Osteoblast (primary cell): ENCODE data around the gene PLXNA4. TPM values are rescaled to one million over a fixed set of nuclear protein-coding genes. Genes with fewer than 3 reads are reported as not detected.
A peak's percentile ranks its signal among the peaks of the same experiment; 100 is the strongest.

Source experiments
- DNase-seq: peaks from one replicate; pipeline ENCODE4 v3.0.0; 2011; ENCODE audit warnings: low spot score, mixed read lengths; ENCODE audit not compliant: insufficient read length; ENCODE audit errors: missing footprints
- H2AFZ ChIP-seq: 2 replicates; pipeline ENCODE4 v1.6.0; 2011; ENCODE audit warnings: mild to moderate bottlenecking, low read length
- H3K27ac ChIP-seq: 2 replicates; pipeline ENCODE4 v1.5.1; 2011; ENCODE audit warnings: mild to moderate bottlenecking, low read depth, low read length, moderate library complexity
- H3K27me3 ChIP-seq: 2 replicates; pipeline ENCODE4 v1.6.0; 2012; ENCODE audit warnings: mild to moderate bottlenecking, control low read depth, inconsistent platforms, low read length, moderate library complexity; ENCODE audit not compliant: insufficient read depth
- H3K36me3 ChIP-seq: 2 replicates; pipeline ENCODE4 v1.5.1; 2011; ENCODE audit warnings: mild to moderate bottlenecking, low read length, control low read depth, moderate library complexity; ENCODE audit not compliant: insufficient read depth
- H3K4me1 ChIP-seq: 2 replicates; pipeline ENCODE4 v1.5.1; 2011; ENCODE audit warnings: mild to moderate bottlenecking, low read length, control low read depth, moderate library complexity; ENCODE audit not compliant: insufficient read depth
- H3K4me2 ChIP-seq: 2 replicates; pipeline ENCODE4 v1.6.0; 2011; ENCODE audit warnings: mild to moderate bottlenecking, low read length; ENCODE audit not compliant: insufficient read depth
- H3K4me3 ChIP-seq: fragments of 200-600 bp; sonication (generic); 3 replicates; pipeline ENCODE4 v1.5.1; 2012; ENCODE audit warnings: mild to moderate bottlenecking, low read length, inconsistent platforms; ENCODE audit not compliant: insufficient read depth
- H3K79me2 ChIP-seq: 2 replicates; pipeline ENCODE4 v1.6.0; 2012; ENCODE audit warnings: mild to moderate bottlenecking, low read length, control low read depth, inconsistent platforms; ENCODE audit not compliant: insufficient read depth
- H3K9me3 ChIP-seq: 2 replicates; pipeline ENCODE4 v1.5.1; 2011; ENCODE audit warnings: low read depth, low read length, control low read depth
- H4K20me1 ChIP-seq: 2 replicates; pipeline ENCODE4 v1.6.0; 2012; ENCODE audit warnings: mild to moderate bottlenecking, low read length, control low read depth; ENCODE audit not compliant: insufficient read depth
- CTCF ChIP-seq: IDR thresholded peaks from 2 replicates; pipeline ENCODE4 v1.5.1; 2011; ENCODE audit warnings: mild to moderate bottlenecking, low read depth, low read length, moderate library complexity; ENCODE audit errors: extremely low read depth
- total RNA-seq: library from RNA; depleted of rRNA; stranded (reverse); fragments of >200 nt; gene quantifications from 2 replicates; pipeline ENCODE4 v1.2.3, GENCODE V29; 2012

The PLXNA4 gene
- total RNA-seq, 1 donor = 4.3 TPM

- no peaks in the 10 kb centered on the region for H4K20me1 ChIP-seq
- no peaks in the 10 kb centered on the region for H3K9me3 ChIP-seq
- H3K36me3 ChIP-seq = no peaks in the 10 kb centered on the region
- H3K4me3 ChIP-seq = no peak overlapping the region
- peak overlapping the region; percentile 64 for H2AFZ ChIP-seq
- peaks cover 15% of the 10 kb centered on the region for H3K4me1 ChIP-seq
- no peak for DNase-seq
- no peak for TF ChIP-seq CTCF
- no peak overlapping the region for H3K4me2 ChIP-seq
- no peaks in the 10 kb centered on the region for H3K27me3 ChIP-seq
- H3K79me2 ChIP-seq = no peaks in the 10 kb centered on the region
- no peak overlapping the region for H3K27ac ChIP-seq
Observed at GRCh38 chr7:132435016-132435990, 141.0 kb downstream of the PLXNA4 start.

- Histone ChIP-seq H3K4me3 (no peak overlapping the region), H3K4me2 (no peak overlapping the region), H3K79me2 (no peaks in the 10 kb centered on the region), H3K9me3 (no peaks in the 10 kb centered on the region), H4K20me1 (no peaks in the 10 kb centered on the region), H3K27ac (no peak overlapping the region), H3K4me1 (peaks cover 24% of the 10 kb centered on the region), H3K36me3 (no peaks in the 10 kb centered on the region), H2AFZ (no peak overlapping the region), H3K27me3 (no peaks in the 10 kb centered on the region)
- no peak for DNase-seq
- no peak for TF ChIP-seq CTCF
Observed at GRCh38 chr7:132434041-132434440, 142.2 kb downstream of the PLXNA4 start.

- Histone ChIP-seq H2AFZ (no peak overlapping the region), H3K27me3 (no peaks in the 10 kb centered on the region), H3K79me2 (no peaks in the 10 kb centered on the region), H3K4me3 (no peak overlapping the region), H3K9me3 (no peaks in the 10 kb centered on the region), H3K36me3 (no peaks in the 10 kb centered on the region), H3K4me1 (peaks cover 24% of the 10 kb centered on the region), H4K20me1 (no peaks in the 10 kb centered on the region), H3K4me2 (no peak overlapping the region), H3K27ac (no peak overlapping the region)
- DNase-seq = no peak
- no peak for TF ChIP-seq CTCF
Observed at GRCh38 chr7:132433301-132433700, 143.0 kb downstream of the PLXNA4 start.
